ENCODE data around the gene SPON1. TPM values are rescaled to one million over a fixed set of nuclear protein-coding genes. Genes with fewer than 3 reads are reported as not detected.
"Not testable (repeated sequence)": the region's sequence is repeated elsewhere in the genome, so short reads cannot be mapped to it uniquely, and the experiment has no call there.

SPON1 gene
- polyA plus RNA-seq, 3 donors, result 8.1 to 101 (median 28.3) TPM

DNA sequence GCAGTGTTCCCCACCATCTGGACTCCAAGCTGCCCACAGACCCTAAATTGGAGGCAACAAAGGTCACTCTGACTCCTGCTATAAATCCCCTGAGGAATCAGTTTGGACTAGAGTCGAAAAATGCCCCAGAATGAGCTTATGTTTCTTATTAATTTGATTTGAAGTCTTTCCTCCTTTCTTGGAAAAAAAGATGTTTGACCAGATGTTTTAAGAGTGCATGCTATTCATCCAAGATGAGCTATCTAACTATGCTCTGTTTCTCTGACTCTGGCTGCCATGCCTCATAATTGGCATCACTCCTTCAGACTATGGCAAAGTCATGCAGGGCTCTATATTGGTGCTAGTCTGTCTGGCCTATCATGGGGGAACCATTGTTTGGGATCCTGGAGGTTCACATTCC lies 174.0 kb downstream of the SPON1 start:
- WGBS, 3 donors, result 39 to 60% (median 41%) methylated on average over 1 of the region's 1 CpG
- H3K27ac ChIP-seq (ENCODE audit: low read depth, low read length), result no peak overlapping the region

DNA sequence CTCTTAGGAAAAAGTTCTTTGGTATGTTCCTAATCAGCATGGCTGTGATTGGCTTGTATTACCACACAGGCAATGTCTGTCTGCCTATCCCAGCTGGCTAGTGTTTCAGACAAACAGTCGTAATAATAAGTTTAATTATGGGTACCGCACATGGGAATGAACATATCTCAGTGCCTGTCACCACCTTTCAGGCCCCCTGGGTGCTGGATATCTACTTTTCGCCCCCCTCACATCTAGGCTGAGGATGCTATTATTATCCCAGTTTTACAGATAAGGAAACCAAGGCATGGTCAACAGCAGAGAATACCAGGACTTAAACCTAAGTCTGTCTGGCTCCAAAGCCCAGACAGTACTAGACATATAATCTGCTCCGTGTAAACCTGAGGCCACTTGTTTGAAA lies 174.8 kb downstream of the SPON1 start:
- 85 to 92% (median 87%) methylated on average over 4 of the region's 4 CpGs for WGBS, 3 donors
- H3K27ac ChIP-seq (ENCODE audit: low read depth, low read length), result no peak overlapping the region

- WGBS, 3 donors, result 86 to 88% (median 87%) methylated on average over 3 of the region's 3 CpGs
Measured at GRCh38 chr11:14140991-14141390, 178.5 kb downstream of the SPON1 start.

GRCh38 chr11:14141676-14142075 lies 179.2 kb downstream of the SPON1 start:
- no peak overlapping the region for H3K27ac ChIP-seq (ENCODE audit: low read depth, low read length)
- 52 to 78% (median 73%) methylated on average over 1 of the region's 1 CpG for WGBS, 3 donors

More at GRCh38 chr11:14140991-14141390, 178.5 kb downstream of the SPON1 start:
- no peak overlapping the region for H3K27ac ChIP-seq (ENCODE audit: low read depth, low read length)

- no peak overlapping the region for H3K27ac ChIP-seq (ENCODE audit: low read depth, low read length)
- 43 to 83% (median 77%) methylated on average over 2 of the region's 2 CpGs for whole genome bisulfite sequencing, 3 donors
Measured at GRCh38 chr11:14144934-14145333, 182.4 kb downstream of the SPON1 start.

DNA sequence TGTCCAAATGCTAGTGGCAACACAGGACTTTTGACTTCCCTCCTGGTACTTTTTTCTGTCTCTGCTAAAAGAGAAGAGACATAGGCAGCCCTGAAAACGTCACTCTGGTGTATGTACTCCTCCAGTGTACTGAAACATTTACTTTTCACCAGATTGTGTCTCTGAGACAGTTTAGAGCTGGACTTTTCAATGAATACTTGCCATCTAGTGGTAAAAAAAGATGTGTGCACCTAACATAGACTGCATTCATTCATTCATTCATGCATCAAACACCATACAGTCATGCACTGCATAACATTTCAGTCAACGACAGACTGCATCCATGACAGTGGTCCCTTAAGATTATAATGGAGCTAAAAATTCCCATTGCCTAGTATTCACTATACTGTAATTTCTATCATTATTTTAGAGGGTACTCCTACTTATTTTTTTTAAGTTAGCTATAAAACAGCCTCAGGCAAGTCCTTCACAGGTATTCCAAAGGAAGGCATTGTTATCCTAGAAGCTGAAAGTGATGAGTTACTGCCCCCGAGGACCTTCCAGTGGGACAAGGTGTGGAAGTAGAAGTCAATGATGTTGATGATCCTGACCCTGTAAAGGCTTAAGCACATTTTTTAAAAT lies 186.2 kb downstream of the SPON1 start:
- no peak overlapping the region for H3K27ac ChIP-seq (ENCODE audit: low read depth, low read length)
- 35 to 40% (median 38%) methylated on average over 3 of the region's 3 CpGs for WGBS, 3 donors

DNA sequence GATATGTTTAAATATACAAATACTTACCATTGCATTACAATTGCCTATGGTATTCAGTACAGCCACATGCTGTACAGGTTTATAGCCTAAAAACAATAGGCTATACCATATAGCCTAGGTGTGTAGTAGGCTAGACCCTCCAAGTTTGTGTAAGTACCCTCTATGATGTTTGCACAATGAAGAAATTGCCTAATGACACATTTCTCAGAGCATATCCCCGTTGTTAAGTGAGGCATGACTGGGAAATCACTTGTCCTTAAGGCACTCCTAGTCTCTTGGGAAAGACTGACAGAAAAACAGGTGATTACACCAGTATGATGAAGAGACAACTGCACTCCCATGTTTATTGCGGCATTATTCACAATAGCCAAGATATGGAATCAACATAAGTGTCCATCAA lies 187.2 kb downstream of the SPON1 start:
- 55 to 64% (median 59%) methylated on average over 2 of the region's 2 CpGs for WGBS, 3 donors
- H3K27ac ChIP-seq (ENCODE audit: low read depth, low read length), result no peak overlapping the region

DNA sequence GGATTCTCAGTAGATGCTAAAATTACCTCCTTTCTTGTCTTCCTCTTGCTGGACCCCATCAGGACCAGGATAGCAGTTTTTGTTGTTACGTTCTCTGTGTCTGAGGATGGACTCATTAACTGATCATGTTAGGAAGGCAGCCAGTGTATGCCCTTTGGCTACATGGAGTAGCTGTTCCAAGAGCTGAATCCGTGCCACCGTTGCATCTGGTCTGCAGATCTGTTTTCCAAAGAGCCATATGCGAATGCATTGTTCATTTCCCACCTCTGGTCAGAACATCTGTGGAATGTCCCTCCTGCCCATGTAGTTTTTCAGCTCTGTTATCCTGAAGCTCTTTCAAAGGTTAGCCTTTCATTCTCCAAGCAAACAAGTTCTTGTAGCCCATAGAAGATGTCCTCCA lies 188.4 kb downstream of the SPON1 start:
- WGBS, 3 donors, result 77 to 93% (median 89%) methylated on average over 4 of the region's 4 CpGs

GRCh38 chr11:14154103-14154502 lies 191.6 kb downstream of the SPON1 start:
- WGBS, 3 donors, result 47 to 100% (median 91%) methylated on average over 1 of the region's 1 CpG
- H3K27ac ChIP-seq (ENCODE audit: low read depth, low read length), result not testable (repeated sequence)

More for the DNA sequence above, 188.4 kb downstream of the SPON1 start:
- H3K27ac ChIP-seq (ENCODE audit: low read depth, low read length), result no peak overlapping the region

DNA sequence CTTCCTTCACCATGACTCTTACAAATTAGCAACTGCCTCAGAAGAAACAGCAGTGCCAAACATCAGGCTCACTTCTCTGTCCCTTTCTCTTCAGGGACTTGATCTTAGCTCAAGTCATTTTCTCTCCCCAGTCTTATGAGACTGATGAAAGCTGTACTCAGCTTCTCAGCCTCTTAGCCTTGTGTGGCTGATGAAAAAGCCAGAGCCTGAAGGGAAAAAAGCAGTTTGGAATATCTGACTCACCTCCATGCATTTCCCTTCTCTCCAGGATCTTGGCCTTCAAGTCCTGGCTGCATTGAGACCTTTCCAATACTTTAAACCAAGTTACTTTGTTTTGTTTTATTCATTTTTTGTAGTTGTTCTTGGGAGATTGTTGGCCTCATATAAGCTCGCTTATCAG lies 195.9 kb downstream of the SPON1 start:
- no peak overlapping the region for H3K27ac ChIP-seq (ENCODE audit: low read depth, low read length)
- WGBS, 3 donors, result 88 to 94% (median 90%) methylated on average over 1 of the region's 1 CpG

DNA sequence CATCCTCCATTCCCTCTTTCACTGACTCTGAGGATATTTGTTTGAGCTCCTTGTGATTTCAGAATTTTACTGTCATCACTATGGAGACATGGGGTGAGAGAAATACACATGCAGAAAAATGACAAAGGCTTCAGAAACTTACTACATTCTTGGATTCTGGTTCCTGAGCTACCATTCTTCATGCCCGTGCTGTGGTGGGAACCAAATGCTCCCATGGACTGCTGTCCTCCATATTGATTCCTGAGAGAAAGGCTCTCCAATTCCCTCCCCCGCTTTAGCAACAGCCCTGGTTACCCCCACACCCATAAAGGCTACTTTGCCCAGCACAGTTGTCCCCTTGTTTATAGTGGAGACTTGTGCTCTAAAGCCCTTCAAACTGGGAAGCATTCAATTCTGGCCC lies 201.1 kb downstream of the SPON1 start:
- H3K27ac ChIP-seq (ENCODE audit: low read depth, low read length), result no peak overlapping the region
- 82 to 99% (median 86%) methylated on average over 2 of the region's 2 CpGs for WGBS, 3 donors

GRCh38 chr11:14173679-14174078 lies 211.2 kb downstream of the SPON1 start:
- WGBS, 3 donors, result 84 to 88% (median 86%) methylated on average over 7 of the region's 7 CpGs
- H3K27ac ChIP-seq (ENCODE audit: low read depth, low read length), result not testable (repeated sequence)

DNA sequence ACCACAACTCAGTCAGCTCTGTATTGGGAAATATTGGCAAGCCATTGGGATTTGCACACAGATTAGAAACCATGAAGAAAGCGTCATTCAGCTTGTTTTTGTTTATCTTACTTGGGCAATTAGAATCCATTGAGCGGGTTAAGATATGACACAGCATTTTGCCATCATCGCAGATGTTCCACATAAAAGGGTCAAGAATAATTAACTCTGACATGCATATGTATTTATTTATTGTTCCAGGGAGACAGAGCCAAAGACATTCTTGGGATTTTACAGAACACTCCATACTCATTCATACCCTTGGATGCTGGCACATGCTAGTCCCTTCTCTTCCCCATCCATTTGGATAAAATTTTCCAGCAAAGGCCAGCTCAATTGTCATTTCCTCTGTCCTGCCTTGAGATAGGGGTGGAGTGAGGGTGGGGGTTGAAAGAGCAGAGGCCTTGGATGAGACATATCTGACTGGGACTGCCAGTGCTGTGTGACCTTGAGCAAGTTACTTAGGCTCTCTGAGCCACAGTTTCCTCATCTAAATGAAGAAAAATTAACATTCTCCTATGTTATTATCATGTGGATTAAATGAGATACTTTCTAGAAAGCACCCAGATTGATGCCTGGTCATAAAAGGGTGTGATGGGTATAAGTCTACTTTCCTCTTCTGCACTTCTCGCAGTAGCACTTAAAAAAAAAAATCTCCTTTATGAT lies 216.7 kb downstream of the SPON1 start:
- WGBS, 3 donors, result 70 to 77% (median 71%) methylated on average over 4 of the region's 4 CpGs
- no peak overlapping the region for H3K27ac ChIP-seq (ENCODE audit: low read depth, low read length)

- H3K27ac ChIP-seq (ENCODE audit: low read depth, low read length), result no peak overlapping the region
Measured at GRCh38 chr11:14181121-14181520, 218.6 kb downstream of the SPON1 start.

- WGBS, 3 donors, result 45 to 74% (median 46%) methylated on average over 2 of the region's 2 CpGs
- no peak overlapping the region for H3K27ac ChIP-seq (ENCODE audit: low read depth, low read length)
Measured at GRCh38 chr11:14182833-14183364, 220.4 kb downstream of the SPON1 start.

GRCh38 chr11:14184028-14184940 lies 221.8 kb downstream of the SPON1 start:
- WGBS, 3 donors, result 60 to 65% (median 65%) methylated on average over 4 of the region's 4 CpGs
- no peak overlapping the region for H3K27ac ChIP-seq (ENCODE audit: low read depth, low read length)

GRCh38 chr11:14185461-14185860 lies 222.9 kb downstream of the SPON1 start:
- WGBS, 3 donors, result 85 to 97% (median 86%) methylated on average over 1 of the region's 1 CpG
- no peak overlapping the region for H3K27ac ChIP-seq (ENCODE audit: low read depth, low read length)

- H3K27ac ChIP-seq (ENCODE audit: low read depth, low read length), result no peak overlapping the region
Measured at GRCh38 chr11:14186046-14186775, 223.7 kb downstream of the SPON1 start.
